Measurements from ENCODE around the gene ARHGAP26.

DNA sequence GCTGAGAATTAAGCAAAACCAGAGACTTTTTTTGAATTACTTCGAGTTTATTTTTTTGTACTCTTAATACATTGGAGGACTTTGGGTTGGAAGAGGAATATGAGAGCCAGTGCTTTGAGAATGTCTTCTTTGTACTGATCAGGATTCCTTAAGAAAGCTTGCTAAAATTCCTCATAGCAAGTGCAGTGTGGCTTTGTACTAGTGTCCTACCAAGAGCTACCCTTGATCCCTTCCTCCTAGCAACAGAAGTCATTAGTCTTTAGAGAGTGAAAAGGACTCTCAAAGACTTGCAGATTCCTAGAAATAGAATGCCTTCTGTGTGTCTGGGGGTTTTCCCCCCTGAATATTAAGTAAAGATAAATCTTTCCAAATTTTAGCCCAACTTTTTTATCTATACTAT is 276.1 kb downstream of the ARHGAP26 start:
- TF ChIP-seq, protein P1, sequence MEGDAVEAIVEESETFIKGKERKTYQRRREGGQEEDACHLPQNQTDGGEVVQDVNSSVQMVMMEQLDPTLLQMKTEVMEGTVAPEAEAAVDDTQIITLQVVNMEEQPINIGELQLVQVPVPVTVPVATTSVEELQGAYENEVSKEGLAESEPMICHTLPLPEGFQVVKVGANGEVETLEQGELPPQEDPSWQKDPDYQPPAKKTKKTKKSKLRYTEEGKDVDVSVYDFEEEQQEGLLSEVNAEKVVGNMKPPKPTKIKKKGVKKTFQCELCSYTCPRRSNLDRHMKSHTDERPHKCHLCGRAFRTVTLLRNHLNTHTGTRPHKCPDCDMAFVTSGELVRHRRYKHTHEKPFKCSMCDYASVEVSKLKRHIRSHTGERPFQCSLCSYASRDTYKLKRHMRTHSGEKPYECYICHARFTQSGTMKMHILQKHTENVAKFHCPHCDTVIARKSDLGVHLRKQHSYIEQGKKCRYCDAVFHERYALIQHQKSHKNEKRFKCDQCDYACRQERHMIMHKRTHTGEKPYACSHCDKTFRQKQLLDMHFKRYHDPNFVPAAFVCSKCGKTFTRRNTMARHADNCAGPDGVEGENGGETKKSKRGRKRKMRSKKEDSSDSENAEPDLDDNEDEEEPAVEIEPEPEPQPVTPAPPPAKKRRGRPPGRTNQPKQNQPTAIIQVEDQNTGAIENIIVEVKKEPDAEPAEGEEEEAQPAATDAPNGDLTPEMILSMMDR (conservative IDR thresholded peaks at IDR 0.05; ENCODE audit: low read depth, low read length): no peak
- TF ChIP-seq CEBPB (IDR thresholded peaks at IDR 0.05; ENCODE audit: low read depth, low read length) (no peak), MAZ (IDR thresholded peaks at IDR 0.05; ENCODE audit: borderline replicate concordance, low read depth, low read length) (no peak), MXI1 (IDR thresholded peaks at IDR 0.05; ENCODE audit: borderline replicate concordance, low read depth, low read length) (no peak), POLR2A (IDR thresholded peaks at IDR 0.05; ENCODE audit: low read depth, low read length) (no peak), BHLHE40 (IDR thresholded peaks at IDR 0.05; ENCODE audit: low read depth, low read length) (no peak), RAD21 (IDR thresholded peaks at IDR 0.05; ENCODE audit: low read length) (no peak), FOS (IDR thresholded peaks at IDR 0.05; ENCODE audit: low read depth, low read length) (no peak), RFX5 (IDR thresholded peaks at IDR 0.05; ENCODE audit: low read depth, low read length) (no peak), CHD1 (IDR thresholded peaks at IDR 0.05; ENCODE audit: low read depth, low read length) (no peak), MAFK (IDR thresholded peaks at IDR 0.05; ENCODE audit: low read depth, low read length) (no peak), RCOR1 (IDR thresholded peaks at IDR 0.05; ENCODE audit: insufficient replicate concordance, low read length) (no peak)
- TF ChIP-seq, protein P2, sequence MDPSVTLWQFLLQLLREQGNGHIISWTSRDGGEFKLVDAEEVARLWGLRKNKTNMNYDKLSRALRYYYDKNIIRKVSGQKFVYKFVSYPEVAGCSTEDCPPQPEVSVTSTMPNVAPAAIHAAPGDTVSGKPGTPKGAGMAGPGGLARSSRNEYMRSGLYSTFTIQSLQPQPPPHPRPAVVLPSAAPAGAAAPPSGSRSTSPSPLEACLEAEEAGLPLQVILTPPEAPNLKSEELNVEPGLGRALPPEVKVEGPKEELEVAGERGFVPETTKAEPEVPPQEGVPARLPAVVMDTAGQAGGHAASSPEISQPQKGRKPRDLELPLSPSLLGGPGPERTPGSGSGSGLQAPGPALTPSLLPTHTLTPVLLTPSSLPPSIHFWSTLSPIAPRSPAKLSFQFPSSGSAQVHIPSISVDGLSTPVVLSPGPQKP (IDR thresholded peaks at IDR 0.05; ENCODE audit: borderline replicate concordance, low read depth, low read length): no peak
- TF ChIP-seq, protein P3, sequence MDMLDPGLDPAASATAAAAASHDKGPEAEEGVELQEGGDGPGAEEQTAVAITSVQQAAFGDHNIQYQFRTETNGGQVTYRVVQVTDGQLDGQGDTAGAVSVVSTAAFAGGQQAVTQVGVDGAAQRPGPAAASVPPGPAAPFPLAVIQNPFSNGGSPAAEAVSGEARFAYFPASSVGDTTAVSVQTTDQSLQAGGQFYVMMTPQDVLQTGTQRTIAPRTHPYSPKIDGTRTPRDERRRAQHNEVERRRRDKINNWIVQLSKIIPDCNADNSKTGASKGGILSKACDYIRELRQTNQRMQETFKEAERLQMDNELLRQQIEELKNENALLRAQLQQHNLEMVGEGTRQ (IDR thresholded peaks at IDR 0.05; ENCODE audit: low read depth, low read length): no peak
